Breast epithelium (tissue), 4 donors: ENCODE measurements around the gene KRT35. TPM values are rescaled to one million over a fixed set of nuclear protein-coding genes. Genes with fewer than 3 reads are reported as not detected.

Experiments
- DNase-seq, 2 donors: peaks; one replicate each; pipeline ENCODE4 v3.0.0-alpha.2; 2019; ENCODE audit warnings: low spot score in 2 of 2
- H3K27ac ChIP-seq, 2 donors: fragments of 200-600 bp; sonication (generic) in 1 of 2; one replicate each; pipeline ENCODE4 v1.5.1; 2016 to 2019; ENCODE audit warnings: mild to moderate bottlenecking in 1 of 2
- H3K27me3 ChIP-seq, 2 donors: fragments of 200-600 bp; sonication (generic) in 1 of 2; one replicate each; pipeline versions ENCODE4 v1.5.1 to v1.6.0; 2017 to 2019; ENCODE audit warnings: control low read depth in 1 of 2, mild to moderate bottlenecking in 1 of 2
- H3K36me3 ChIP-seq: fragments of 200-600 bp; one replicate; pipeline ENCODE4 v1.5.1; 2019
- H3K4me1 ChIP-seq, 2 donors: fragments of 200-600 bp; sonication (generic); one replicate each; pipeline ENCODE4 v1.5.1; 2016 to 2019; ENCODE audit warnings: control low read depth in 1 of 2
- H3K4me3 ChIP-seq, 3 donors: fragments of 200-600 bp; sonication (generic); 1 replicate in 2 of 3; 2 replicates in 1 of 3; pipeline ENCODE4 v1.5.1; 2016 to 2019; ENCODE audit warnings: mild to moderate bottlenecking in 3 of 3, moderate library complexity in 2 of 3
- H3K9me3 ChIP-seq, 2 donors: fragments of 200-600 bp; sonication (generic) in 1 of 2; one replicate each; pipeline ENCODE4 v1.5.1; 2016 to 2019; ENCODE audit warnings: control low read depth in 1 of 2
- CTCF ChIP-seq, 3 donors: fragments of 450-650 bp; IDR thresholded peaks; one replicate each; pipeline ENCODE4 v1.5.1; 2016 to 2017; ENCODE audit warnings: antibody characterized with exemption in 3 of 3, mild to moderate bottlenecking in 3 of 3, moderate library complexity in 3 of 3
- POLR2A ChIP-seq: fragments of 450-650 bp; IDR thresholded peaks from one replicate; pipeline ENCODE4 v1.6.1; 2016; ENCODE audit warnings: antibody characterized with exemption, mild to moderate bottlenecking, moderate library complexity
- POLR2AphosphoS5 ChIP-seq, 3 donors: sonication (generic); formaldehyde crosslinking; IDR thresholded peaks; one replicate each; pipeline ENCODE4 v1.6.1; 2017; ENCODE audit warnings: antibody characterized with exemption in 3 of 3
- intact Hi-C: fragments of 100-400 bp; cut with DNase I; formaldehyde crosslinking; loops from one replicate; pipeline ENCODE4 v1.15.1; 2023; ENCODE audit warnings: low total_unique reads
- total RNA-seq, 3 donors: library from RNA; depleted of rRNA; stranded (reverse); fragments of >200 nt; gene quantifications; one replicate each; pipeline ENCODE4 v1.1.0, GENCODE V29; 2016

The KRT35 gene
- total RNA-seq, 3 donors from 2014 or later, result not detected

- H3K9me3 ChIP-seq, result no peaks in the 10 kb centered on the region
- H3K27me3 ChIP-seq, result no peaks in the 10 kb centered on the region
- H3K4me3 ChIP-seq, result no peak overlapping the region
- no peaks in the 10 kb centered on the region for H3K36me3 ChIP-seq
- H3K4me1 ChIP-seq, result no peaks in the 10 kb centered on the region
- no peak for DNase-seq
- no peak overlapping the region for H3K27ac ChIP-seq
- intact Hi-C loops, result no loop called here
- TF ChIP-seq POLR2A, result no peak
- TF ChIP-seq CTCF (IDR thresholded peaks at IDR 0.05), result no peak
- no peak for TF ChIP-seq POLR2AphosphoS5 (IDR thresholded peaks at IDR 0.05)
Measured at GRCh38 chr17:41500131-41500911, 19.4 kb upstream of the KRT35 start.

GRCh38 chr17:41499714-41500113 is 18.8 kb upstream of the KRT35 start:
- Histone ChIP-seq H3K4me3 (no peak overlapping the region), H3K4me1 (no peaks in the 10 kb centered on the region), H3K27me3 (no peaks in the 10 kb centered on the region), H3K9me3 (no peaks in the 10 kb centered on the region), H3K27ac (no peak overlapping the region), H3K36me3 (no peaks in the 10 kb centered on the region)
- intact Hi-C loops, result no loop called here
- no peak for TF ChIP-seq POLR2A
- no peak for TF ChIP-seq POLR2AphosphoS5 (IDR thresholded peaks at IDR 0.05)
- TF ChIP-seq CTCF (IDR thresholded peaks at IDR 0.05), result no peak
- no peak for DNase-seq

GRCh38 chr17:41498276-41498675 is 17.3 kb upstream of the KRT35 start:
- Histone ChIP-seq H3K4me1 (no peaks in the 10 kb centered on the region), H3K9me3 (no peaks in the 10 kb centered on the region), H3K4me3 (no peak overlapping the region), H3K36me3 (no peaks in the 10 kb centered on the region), H3K27ac (no peak overlapping the region), H3K27me3 (no peaks in the 10 kb centered on the region)
- no peak for TF ChIP-seq CTCF (IDR thresholded peaks at IDR 0.05)
- no peak for TF ChIP-seq POLR2A
- TF ChIP-seq POLR2AphosphoS5 (IDR thresholded peaks at IDR 0.05), result no peak
- intact Hi-C loops, result no loop called here
- DNase-seq, result no peak

GRCh38 chr17:41496803-41497484 is 16.0 kb upstream of the KRT35 start:
- peak; percentile 76 to 86 for DNase-seq
- no peaks in the 10 kb centered on the region for H3K27me3 ChIP-seq
- no peak overlapping the region for H3K4me3 ChIP-seq
- TF ChIP-seq POLR2AphosphoS5 (IDR thresholded peaks at IDR 0.05), result no peak
- TF ChIP-seq POLR2A, result no peak
- peak; percentile 36 to 86 (median 74) for TF ChIP-seq CTCF (IDR thresholded peaks at IDR 0.05)
- H3K4me1 ChIP-seq, result no peaks in the 10 kb centered on the region
- intact Hi-C loops, result no loop called here
- peak overlapping the region in 1 of 2 donors; percentile 74 for H3K27ac ChIP-seq
- no peaks in the 10 kb centered on the region for H3K9me3 ChIP-seq
- H3K36me3 ChIP-seq, result no peaks in the 10 kb centered on the region

- intact Hi-C loops, result no loop called here
- TF ChIP-seq POLR2A, result no peak
- H3K27me3 ChIP-seq, result no peaks in the 10 kb centered on the region
- no peaks in the 10 kb centered on the region for H3K4me1 ChIP-seq
- no peak overlapping the region for H3K4me3 ChIP-seq
- no peaks in the 10 kb centered on the region for H3K36me3 ChIP-seq
- H3K9me3 ChIP-seq, result no peaks in the 10 kb centered on the region
- no peak for DNase-seq
- H3K27ac ChIP-seq, result peak overlapping the region in 1 of 2 donors; percentile 7
Measured at GRCh38 chr17:41494524-41494923, 13.6 kb upstream of the KRT35 start.
